GM23338 (cell line): ENCODE measurements around the gene RASL11B. TPM values are rescaled to one million over a fixed set of nuclear protein-coding genes. Genes with fewer than 3 reads are reported as not detected.

Source experiments
- ATAC-seq: fragments of 200-7000 bp; cut with Tn5 transposase; 3 replicates; pipeline ENCODE4 v1.9.1; 2020
- DNase-seq: peaks from one replicate; pipeline ENCODE4 v3.0.0-alpha.2; 2015; ENCODE audit warnings: low spot score
- H2AFZ ChIP-seq: fragments of 200-600 bp; sonication (generic); 2 replicates; pipeline ENCODE4 v1.8.0; 2016; ENCODE audit warnings: antibody characterized with exemption, mild to moderate bottlenecking, moderate library complexity
- H3F3A ChIP-seq: fragments of 200-600 bp; sonication (generic); replicated peaks from 2 replicates; pipeline ENCODE4 v1.8.0; 2017; ENCODE audit warnings: antibody characterized with exemption, mixed run types, low read depth
- H3K27ac ChIP-seq: fragments of 200-600 bp; sonication (generic); 2 replicates; pipeline ENCODE4 v1.6.1; 2016; ENCODE audit warnings: low read depth
- H3K27me3 ChIP-seq: fragments of 200-600 bp; sonication (generic); 2 replicates; pipeline ENCODE4 v1.8.0; 2016; ENCODE audit warnings: mild to moderate bottlenecking, mixed run types, moderate library complexity; ENCODE audit not compliant: insufficient read depth
- H3K36me3 ChIP-seq: fragments of 200-600 bp; sonication (generic); 2 replicates; pipeline ENCODE4 v1.8.0; 2016; ENCODE audit warnings: mild to moderate bottlenecking; ENCODE audit not compliant: insufficient read depth
- H3K4me1 ChIP-seq: fragments of 200-600 bp; sonication (generic); 2 replicates; pipeline ENCODE4 v1.8.0; 2016; ENCODE audit warnings: mild to moderate bottlenecking, moderate library complexity; ENCODE audit not compliant: insufficient read depth
- H3K4me2 ChIP-seq: fragments of 200-600 bp; sonication (generic); 2 replicates; pipeline ENCODE4 v1.7.1; 2017; ENCODE audit warnings: mixed run types
- H3K4me3 ChIP-seq: fragments of 200-600 bp; sonication (generic); 2 replicates; pipeline ENCODE4 v1.6.1; 2016; ENCODE audit warnings: mixed run types
- H3K79me2 ChIP-seq: fragments of 200-600 bp; sonication (generic); replicated peaks from 2 replicates; pipeline ENCODE4 v1.8.0; 2017; ENCODE audit warnings: mild to moderate bottlenecking; ENCODE audit not compliant: insufficient read depth
- H3K9me2 ChIP-seq: fragments of 200-600 bp; sonication (generic); 2 replicates; pipeline ENCODE4 v1.8.0; 2017; ENCODE audit not compliant: insufficient read depth
- H4K20me1 ChIP-seq: fragments of 200-600 bp; sonication (generic); replicated peaks from 2 replicates; pipeline ENCODE4 v1.8.0; 2017; ENCODE audit warnings: mild to moderate bottlenecking; ENCODE audit not compliant: insufficient read depth
- H3K27ac Mint-ChIP-seq: 2 replicates; pipeline ENCODE4 v1.8.0; 2020; ENCODE audit warnings: inconsistent platforms, mild to moderate bottlenecking, moderate library complexity, mixed read lengths
- H3K27me3 Mint-ChIP-seq: 3 replicates; pipeline ENCODE4 v1.8.0; 2022; ENCODE audit warnings: low read depth, mild to moderate bottlenecking, moderate library complexity, mixed read lengths, inconsistent platforms; ENCODE audit not compliant: insufficient read depth, poor library complexity
- H3K36me3 Mint-ChIP-seq: 3 replicates; pipeline ENCODE4 v1.8.0; 2021; ENCODE audit warnings: low read depth, mild to moderate bottlenecking, inconsistent platforms, moderate library complexity, mixed read lengths
- H3K4me1 Mint-ChIP-seq: 3 replicates; pipeline ENCODE4 v1.8.0; 2020; ENCODE audit warnings: mild to moderate bottlenecking, inconsistent platforms, mixed read lengths
- H3K4me3 Mint-ChIP-seq: 3 replicates; pipeline ENCODE4 v1.8.0; 2021; ENCODE audit warnings: moderate library complexity, mild to moderate bottlenecking, inconsistent platforms, mixed read lengths
- H3K9me3 Mint-ChIP-seq: 3 replicates; pipeline ENCODE4 v1.8.0; 2020; ENCODE audit warnings: moderate library complexity, mild to moderate bottlenecking, inconsistent platforms, mixed read lengths
- CREB1 ChIP-seq: fragments of 250-450 bp; sonication (Bioruptor Pico); IDR thresholded peaks from 2 replicates; pipeline ENCODE4 v1.5.0; 2020; ENCODE audit warnings: low read depth, mild to moderate bottlenecking, moderate library complexity
- ETS1 ChIP-seq: IDR thresholded peaks from 2 replicates; pipeline ENCODE4 v1.6.1; 2016; ENCODE audit warnings: antibody characterized with exemption
- EZH2 ChIP-seq: fragments of 200-600 bp; sonication (generic); IDR thresholded peaks from one replicate; pipeline ENCODE4 v1.8.0; 2017; ENCODE audit warnings: antibody characterized with exemption, mild to moderate bottlenecking, low read depth; ENCODE audit not compliant: unreplicated experiment
- EZH2phosphoT487 ChIP-seq: fragments of 200-600 bp; sonication (generic); IDR thresholded peaks from one replicate; pipeline ENCODE4 v1.8.1; 2018; ENCODE audit warnings: antibody characterized with exemption; ENCODE audit not compliant: unreplicated experiment
- JUNB ChIP-seq: IDR thresholded peaks from one replicate; pipeline ENCODE4 v1.6.1; 2016; ENCODE audit warnings: antibody characterized with exemption; ENCODE audit not compliant: unreplicated experiment
- NANOG ChIP-seq: IDR thresholded peaks from 2 replicates; pipeline ENCODE4 v1.6.1; 2016; ENCODE audit warnings: antibody characterized with exemption, borderline replicate concordance
- ZNF114 ChIP-seq: fragments of 250-450 bp; sonication (Bioruptor Pico); IDR thresholded peaks from 2 replicates; pipeline ENCODE4 v1.5.0; 2020; ENCODE audit warnings: mild to moderate bottlenecking, moderate library complexity
- ZNF331 ChIP-seq: fragments of 250-450 bp; sonication (Bioruptor Pico); IDR thresholded peaks from 2 replicates; pipeline ENCODE4 v1.5.0; 2020; ENCODE audit warnings: low read depth, mild to moderate bottlenecking, moderate library complexity
- polyA plus RNA-seq: library from polyadenylated mRNA; unstranded; fragments of >200 nt; fragmentation: Nextera tagmentation; extraction: Ambion mirVana; gene quantifications from 2 replicates; pipeline ENCODE4 v1.2.1, GENCODE V29; 2016
- total RNA-seq: library from RNA; depleted of rRNA; stranded (reverse); fragments of >200 nt; shearing (Covaris generic); gene quantifications from 2 replicates; pipeline ENCODE4 v1.2.3, GENCODE V29; 2014

Gene RASL11B
- total and polyA plus RNA-seq, 2 experiments from 2014 or later: 69.7 to 100.0 TPM

GRCh38 chr4:52837716-52838558 lies 24.2 kb upstream of the RASL11B start:
- Histone ChIP-seq H3K4me3 (no peak overlapping the region), H3K36me3 (no peaks in the 10 kb centered on the region), H3K79me2 (no peaks in the 10 kb centered on the region), H4K20me1 (no peaks in the 10 kb centered on the region), H3K4me2 (no peak overlapping the region), H3K27me3 (no peaks in the 10 kb centered on the region), H2AFZ (no peak overlapping the region), H3K27ac (no peak overlapping the region), H3K4me1 (peaks cover 42% of the 10 kb centered on the region), H3F3A (peaks cover 5% of the 10 kb centered on the region), H3K9me2 (0 out of 2 replicates have a peak, but pooled peaks cover under 1% of the 10 kb centered on the region)
- no peak for DNase-seq
- TF ChIP-seq EZH2phosphoT487: no peak
- no peak for TF ChIP-seq NANOG
- TF ChIP-seq JUNB: no peak
- TF ChIP-seq CREB1 (CRISPR knock-in tag): no peak
- no peak for TF ChIP-seq EZH2
- TF ChIP-seq ETS1: no peak
- Mint-ChIP-seq H3K9me3 (no peaks in the 10 kb centered on the region; the same call in 2 of the 3 replicates), H3K4me3 (no peak overlapping the region), H3K27ac (no peak overlapping the region), H3K27me3 (peaks cover 13% of the 10 kb centered on the region), H3K36me3 (no peaks in the 10 kb centered on the region), H3K4me1 (peaks cover 82% of the 10 kb centered on the region)
- no peak for ATAC-seq

- Mint-ChIP-seq H3K4me1 (peaks cover 78% of the 10 kb centered on the region), H3K36me3 (no peaks in the 10 kb centered on the region), H3K27me3 (peaks cover 13% of the 10 kb centered on the region), H3K9me3 (no peaks in the 10 kb centered on the region; the same call in 2 of the 3 replicates), H3K27ac (no peak overlapping the region), H3K4me3 (no peak overlapping the region)
- H3K27ac ChIP-seq: no peak overlapping the region
- H3K4me3 ChIP-seq: no peak overlapping the region
- H4K20me1 ChIP-seq: no peaks in the 10 kb centered on the region
- H3K9me2 ChIP-seq: peaks cover 6% of the 10 kb centered on the region; the same call in 1 of the 2 replicates
- DNase-seq (no peak), ATAC-seq (no peak)
- no peaks in the 10 kb centered on the region for H3K36me3 ChIP-seq
- H2AFZ ChIP-seq: peak overlapping the region; percentile 44; the same call in 1 of the 2 replicates
- peaks cover under 1% of the 10 kb centered on the region for H3F3A ChIP-seq
- TF ChIP-seq ZNF331 (CRISPR knock-in tag): no peak
- TF ChIP-seq CREB1 (CRISPR knock-in tag): no peak
- no peak for TF ChIP-seq ZNF114 (CRISPR knock-in tag)
- TF ChIP-seq ETS1: no peak
- no peaks in the 10 kb centered on the region for H3K79me2 ChIP-seq
- no peak overlapping the region for H3K4me2 ChIP-seq
- H3K4me1 ChIP-seq: peaks cover 36% of the 10 kb centered on the region
- no peaks in the 10 kb centered on the region for H3K27me3 ChIP-seq
These were observed 23.2 kb upstream of the RASL11B start for GRCh38 chr4:52838729-52839586.
